Lower leg skin (tissue), 4 donors: ENCODE data around the gene CD38. TPM values are rescaled to one million over a fixed set of nuclear protein-coding genes. Genes with fewer than 3 reads are reported as not detected.
"Not testable (repeated sequence)": the region's sequence is repeated elsewhere in the genome, so short reads cannot be mapped to it uniquely, and the experiment has no call there.

Source experiments
- DNase-seq, 2 donors: peaks; one replicate each; pipeline ENCODE4 v3.0.0-alpha.2; 2019; ENCODE audit warnings: low spot score in 2 of 2
- H3K4me3 ChIP-seq: fragments of 200-600 bp; sonication (generic); 2 replicates; pipeline ENCODE4 v1.5.1; 2017; ENCODE audit warnings: mild to moderate bottlenecking, low read depth; ENCODE audit not compliant: poor library complexity, severe bottlenecking
- POLR2A ChIP-seq, 2 donors: fragments of 450-650 bp; IDR thresholded peaks; one replicate each; pipeline ENCODE4 v1.6.1; 2016 to 2017; ENCODE audit warnings: antibody characterized with exemption in 2 of 2, mild to moderate bottlenecking in 1 of 2, moderate library complexity in 1 of 2
- WGBS, 2 donors: methylation state at CpG; one replicate each; pipeline ENCODE4 v1.1.5; 2018; 5-methylcytosine and 5-hydroxymethylcytosine counted together
- intact Hi-C: fragments of 100-400 bp; cut with DNase I; formaldehyde crosslinking; loops from one replicate; pipeline ENCODE4 v1.15.0; 2023; ENCODE audit warnings: low total_unique reads
- total RNA-seq, 4 donors: library from RNA; depleted of rRNA; stranded (reverse); fragments of >200 nt; gene quantifications; one replicate each; pipeline ENCODE4 v1.1.0, GENCODE V29; 2016
- TF ChIP-seq, protein P1 (sequence below), 3 donors: fragments of 450-650 bp; IDR thresholded peaks; one replicate each; pipeline ENCODE4 v1.5.1; 2016; ENCODE audit warnings: antibody characterized with exemption in 3 of 3, mild to moderate bottlenecking in 3 of 3, moderate library complexity in 2 of 3

Gene CD38
- total RNA-seq, 4 donors from 2014 or later: 0.08 to 1.1 (median 0.21) TPM

DNA sequence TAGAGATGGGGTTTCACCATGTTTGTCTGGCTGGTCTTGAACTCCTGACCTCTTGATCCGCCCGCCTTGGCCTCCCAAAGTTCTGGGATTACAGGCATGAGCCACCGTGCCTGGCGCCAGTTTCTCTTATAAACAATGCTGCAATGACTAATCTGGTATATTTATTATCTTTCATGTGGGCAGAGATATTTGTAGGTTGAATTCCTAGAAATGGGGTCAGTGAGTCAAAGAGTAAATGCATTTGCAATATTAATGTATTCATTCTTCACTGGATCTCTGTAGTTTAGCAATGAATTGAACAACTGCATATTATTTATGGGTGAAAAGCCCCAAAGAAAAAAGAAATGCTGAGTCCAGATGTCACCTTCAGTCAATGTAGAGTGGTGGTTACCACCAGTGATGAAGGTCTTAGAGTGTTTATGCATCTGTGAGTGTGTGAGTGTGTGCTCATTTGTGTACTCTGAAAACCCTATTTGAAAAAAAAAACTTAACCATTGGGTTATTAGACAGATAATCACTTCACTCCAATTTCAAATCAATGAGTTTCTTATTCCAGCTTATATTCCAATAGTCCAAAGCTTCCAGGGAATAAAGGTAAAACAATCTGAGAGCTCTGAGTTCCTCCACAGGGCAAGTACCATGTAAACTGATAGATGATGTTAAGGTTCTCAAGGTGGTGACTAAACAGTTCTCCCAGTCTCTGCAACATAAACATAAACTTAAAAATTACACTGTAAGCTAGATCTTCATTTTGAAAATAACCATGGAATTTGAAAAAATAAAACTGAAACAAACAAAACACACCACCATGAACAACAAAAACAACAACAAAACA, 22.6 kb upstream of the CD38 start:
- WGBS, 2 donors: 74 to 85% methylated on average over 4 of the region's 4 CpGs
- TF ChIP-seq, protein P1, sequence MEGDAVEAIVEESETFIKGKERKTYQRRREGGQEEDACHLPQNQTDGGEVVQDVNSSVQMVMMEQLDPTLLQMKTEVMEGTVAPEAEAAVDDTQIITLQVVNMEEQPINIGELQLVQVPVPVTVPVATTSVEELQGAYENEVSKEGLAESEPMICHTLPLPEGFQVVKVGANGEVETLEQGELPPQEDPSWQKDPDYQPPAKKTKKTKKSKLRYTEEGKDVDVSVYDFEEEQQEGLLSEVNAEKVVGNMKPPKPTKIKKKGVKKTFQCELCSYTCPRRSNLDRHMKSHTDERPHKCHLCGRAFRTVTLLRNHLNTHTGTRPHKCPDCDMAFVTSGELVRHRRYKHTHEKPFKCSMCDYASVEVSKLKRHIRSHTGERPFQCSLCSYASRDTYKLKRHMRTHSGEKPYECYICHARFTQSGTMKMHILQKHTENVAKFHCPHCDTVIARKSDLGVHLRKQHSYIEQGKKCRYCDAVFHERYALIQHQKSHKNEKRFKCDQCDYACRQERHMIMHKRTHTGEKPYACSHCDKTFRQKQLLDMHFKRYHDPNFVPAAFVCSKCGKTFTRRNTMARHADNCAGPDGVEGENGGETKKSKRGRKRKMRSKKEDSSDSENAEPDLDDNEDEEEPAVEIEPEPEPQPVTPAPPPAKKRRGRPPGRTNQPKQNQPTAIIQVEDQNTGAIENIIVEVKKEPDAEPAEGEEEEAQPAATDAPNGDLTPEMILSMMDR (IDR thresholded peaks at IDR 0.05): no peak
- TF ChIP-seq POLR2A (IDR thresholded peaks at IDR 0.05): no peak
- DNase-seq: no peak
- intact Hi-C loops: no loop called here
- H3K4me3 ChIP-seq: no peak overlapping the region

DNA sequence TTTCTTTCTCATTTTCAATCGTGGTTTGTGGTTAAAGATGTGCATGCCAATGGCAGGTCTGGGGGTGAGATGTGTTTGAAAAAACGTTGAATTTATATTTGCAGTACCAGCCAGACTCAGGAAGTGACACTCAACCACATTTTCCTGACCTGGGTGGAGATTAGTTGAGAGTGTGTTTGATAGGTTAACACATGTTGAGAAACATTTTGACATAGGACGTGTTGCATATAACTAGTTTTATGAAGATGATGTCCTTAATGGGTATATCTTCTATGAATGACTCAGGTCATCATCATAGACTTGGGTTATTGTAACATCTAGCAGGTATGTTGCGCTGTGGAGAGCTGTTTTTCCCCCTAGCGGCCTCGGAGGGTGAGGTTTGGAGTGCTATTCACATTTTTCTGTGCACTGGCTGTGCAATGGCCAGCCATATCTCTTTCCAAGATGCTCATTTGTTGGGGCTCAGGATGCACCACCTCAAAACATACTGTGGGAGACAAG, 21.7 kb upstream of the CD38 start:
- TF ChIP-seq, protein P1 (IDR thresholded peaks at IDR 0.05): no peak
- TF ChIP-seq POLR2A (IDR thresholded peaks at IDR 0.05): no peak
- 54 to 71% methylated on average over 6 of the region's 6 CpGs for WGBS, 2 donors
- intact Hi-C loops: no loop called here
- DNase-seq: no peak
- H3K4me3 ChIP-seq: no peak overlapping the region

DNA sequence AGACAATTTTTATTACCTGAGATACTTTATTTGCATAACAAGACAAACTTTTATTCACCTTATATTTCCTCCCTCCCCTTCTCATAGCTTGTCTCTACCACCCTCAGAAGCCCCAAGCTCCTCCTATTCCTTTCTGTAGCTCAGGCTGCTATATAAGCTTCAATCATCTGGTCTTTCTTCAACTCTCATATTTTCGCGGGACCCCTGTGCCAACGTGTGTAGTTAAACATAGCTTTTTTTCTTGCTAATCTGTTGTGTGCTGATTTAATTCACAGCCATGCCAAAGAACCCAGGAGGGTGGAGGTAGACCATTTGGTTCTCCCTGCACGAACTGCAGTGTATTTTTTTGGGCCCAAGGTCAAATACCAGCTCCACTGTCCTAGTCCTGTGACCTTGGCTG, 21.1 kb upstream of the CD38 start:
- 68 to 69% methylated on average over 4 of the region's 4 CpGs for WGBS, 2 donors
- TF ChIP-seq, protein P1 (IDR thresholded peaks at IDR 0.05): no peak
- TF ChIP-seq POLR2A (IDR thresholded peaks at IDR 0.05): no peak
- DNase-seq: no peak
- H3K4me3 ChIP-seq: no peak overlapping the region
- intact Hi-C loops: no loop called here

DNA sequence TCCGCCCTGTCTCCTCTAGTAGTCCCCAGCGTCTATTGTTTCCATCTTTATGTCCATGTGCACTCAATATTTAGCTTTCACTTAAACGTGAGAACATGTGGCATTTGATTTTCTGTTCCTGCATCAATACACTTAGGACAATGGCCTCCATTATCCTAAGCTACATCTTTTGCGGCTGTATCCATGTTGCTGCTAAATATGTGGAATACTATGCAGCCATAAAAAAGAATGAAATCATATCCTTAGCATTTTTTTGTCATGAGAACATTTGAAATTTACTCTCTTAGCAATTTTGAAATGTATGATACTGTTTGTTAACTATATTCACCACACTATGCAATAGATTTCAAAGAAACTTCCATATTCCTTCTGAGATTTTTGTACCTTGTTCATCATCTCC, 19.8 kb upstream of the CD38 start:
- no peak for TF ChIP-seq POLR2A (IDR thresholded peaks at IDR 0.05)
- TF ChIP-seq, protein P1 (IDR thresholded peaks at IDR 0.05): no peak
- no peak for DNase-seq
- intact Hi-C loops: no loop called here
- 86 to 91% methylated on average over 4 of the region's 4 CpGs for WGBS, 2 donors
- H3K4me3 ChIP-seq: no peak overlapping the region

DNA sequence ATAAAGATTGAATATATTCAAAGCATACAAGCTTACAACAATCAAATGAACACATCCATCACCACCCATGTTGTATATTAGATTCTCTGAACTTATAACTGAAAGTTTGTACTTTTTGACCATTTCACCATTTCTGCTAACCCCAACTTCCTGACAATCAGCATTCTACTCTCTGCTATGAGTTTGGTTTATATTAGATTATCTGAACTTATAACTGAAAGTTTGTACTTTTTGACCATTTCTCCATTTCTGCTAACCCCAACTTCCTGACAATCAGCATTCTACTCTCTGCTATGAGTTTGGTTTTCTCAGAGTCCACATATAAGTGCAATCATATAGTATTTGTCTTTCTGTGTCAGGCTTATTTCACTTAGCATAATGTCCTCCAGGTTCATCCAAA, 15.7 kb upstream of the CD38 start:
- intact Hi-C loops, DNase-seq, H3K4me3 ChIP-seq: not testable (repeated sequence)

DNA sequence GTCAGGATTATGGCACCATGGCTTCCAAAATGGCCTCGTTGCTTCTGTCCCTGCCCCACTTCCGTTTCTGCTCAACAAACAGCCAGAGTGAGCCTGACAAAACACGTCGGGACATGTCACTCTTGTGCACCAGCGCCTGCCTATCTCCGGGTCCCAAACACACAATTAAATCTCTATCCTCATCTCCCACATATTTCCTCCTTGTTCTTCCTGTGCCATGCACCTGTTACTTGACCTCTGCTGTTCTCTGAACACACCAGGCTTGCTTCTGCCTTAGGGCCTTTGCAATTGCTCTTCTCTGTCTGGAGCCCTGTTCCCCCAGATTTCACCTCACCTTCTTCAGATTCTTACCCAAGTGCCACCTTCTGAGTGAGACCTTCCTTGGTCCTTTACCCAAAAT, 12.7 kb upstream of the CD38 start:
- WGBS, 2 donors: 47 to 64% methylated on average over 6 of the region's 6 CpGs
- TF ChIP-seq POLR2A (IDR thresholded peaks at IDR 0.05): no peak
- TF ChIP-seq, protein P1 (IDR thresholded peaks at IDR 0.05): no peak
- DNase-seq: no peak
- H3K4me3 ChIP-seq: no peak overlapping the region
- intact Hi-C loops: no loop called here
